Mesothelial cell of epicardium (in vitro differentiated cells): ENCODE data around the gene TCERG1L. TPM values are rescaled to one million over a fixed set of nuclear protein-coding genes. Genes with fewer than 3 reads are reported as not detected.

ENCODE experiments used
- DNase-seq, 2 experiments: peaks; one replicate each; pipeline ENCODE4 v3.0.0; 2021; ENCODE audit warnings: low spot score in 2 of 2; ENCODE audit not compliant: unreplicated experiment in 2 of 2
- H3K27ac Mint-ChIP-seq: 2 replicates; pipeline ENCODE4 v1.8.0; 2021; ENCODE audit warnings: mixed read lengths
- H3K27me3 Mint-ChIP-seq: 2 replicates; pipeline ENCODE4 v1.8.0; 2021; ENCODE audit warnings: low read depth, mixed read lengths
- H3K36me3 Mint-ChIP-seq: 2 replicates; pipeline ENCODE4 v1.8.0; 2021; ENCODE audit warnings: mixed read lengths
- H3K4me1 Mint-ChIP-seq: 2 replicates; pipeline ENCODE4 v1.8.0; 2021; ENCODE audit warnings: mixed read lengths
- H3K4me3 Mint-ChIP-seq: 2 replicates; pipeline ENCODE4 v1.8.0; 2021; ENCODE audit warnings: mild to moderate bottlenecking, moderate library complexity, mixed read lengths
- H3K9me3 Mint-ChIP-seq: 2 replicates; pipeline ENCODE4 v1.8.0; 2021; ENCODE audit warnings: mixed read lengths
- total RNA-seq: library from RNA; stranded (reverse); gene quantifications from 3 replicates; pipeline ENCODE4 v1.2.1, GENCODE V29; 2021
- TF ChIP-seq, protein P1 (sequence below): fragments of 200-600 bp; sonication (generic); IDR thresholded peaks from one replicate; pipeline ENCODE4 v1.5.0; 2021; ENCODE audit warnings: antibody characterized with exemption; ENCODE audit not compliant: unreplicated experiment

TCERG1L gene
- total RNA-seq, 1 donor from 2014 or later, result 0.63 TPM

DNA sequence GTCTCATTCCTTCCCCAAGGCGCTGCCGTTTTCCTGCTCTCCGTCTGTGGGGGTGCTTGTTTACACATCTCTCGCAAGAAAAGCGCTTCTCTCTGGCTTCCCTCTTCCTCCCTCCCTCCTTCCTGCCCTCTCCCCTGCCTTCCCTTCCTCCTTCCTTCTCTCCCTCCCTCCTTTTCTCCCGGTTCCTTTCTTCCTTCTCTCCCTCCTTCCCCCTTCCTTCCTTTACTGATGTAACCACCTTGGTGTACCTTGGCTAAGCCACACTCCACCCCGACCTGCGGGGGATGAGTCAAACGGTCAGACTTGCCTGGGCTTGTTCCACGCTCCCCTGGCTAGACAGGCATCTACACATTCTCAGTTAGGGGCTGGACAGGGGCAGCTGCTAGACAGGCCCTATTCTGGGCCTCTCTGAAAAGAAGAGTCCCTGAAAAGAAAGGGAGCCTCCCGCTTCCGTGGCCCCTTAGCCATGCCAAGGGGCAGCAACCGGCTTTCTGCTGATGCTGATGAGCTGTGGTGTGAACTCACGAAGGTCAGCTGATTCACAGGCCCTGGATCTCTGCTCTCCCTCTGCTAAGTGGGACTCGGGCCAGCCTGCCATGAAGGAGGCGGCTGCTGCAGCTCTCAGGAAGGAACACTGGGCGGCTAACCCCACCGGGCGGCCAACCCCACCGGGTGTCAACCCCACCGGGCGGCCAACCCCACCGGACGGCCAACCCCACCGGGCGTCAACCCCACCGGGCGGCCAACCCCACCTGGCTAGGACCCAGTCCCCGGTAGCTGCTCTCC lies 216.8 kb downstream of the TCERG1L start:
- Mint-ChIP-seq H3K36me3 (no peaks in the 10 kb centered on the region), H3K4me1 (peaks cover 46% of the 10 kb centered on the region), H3K9me3 (no peaks in the 10 kb centered on the region), H3K27ac (peak overlapping the region; percentile 93), H3K4me3 (no peak overlapping the region), H3K27me3 (no peaks in the 10 kb centered on the region)
- TF ChIP-seq, protein P1, sequence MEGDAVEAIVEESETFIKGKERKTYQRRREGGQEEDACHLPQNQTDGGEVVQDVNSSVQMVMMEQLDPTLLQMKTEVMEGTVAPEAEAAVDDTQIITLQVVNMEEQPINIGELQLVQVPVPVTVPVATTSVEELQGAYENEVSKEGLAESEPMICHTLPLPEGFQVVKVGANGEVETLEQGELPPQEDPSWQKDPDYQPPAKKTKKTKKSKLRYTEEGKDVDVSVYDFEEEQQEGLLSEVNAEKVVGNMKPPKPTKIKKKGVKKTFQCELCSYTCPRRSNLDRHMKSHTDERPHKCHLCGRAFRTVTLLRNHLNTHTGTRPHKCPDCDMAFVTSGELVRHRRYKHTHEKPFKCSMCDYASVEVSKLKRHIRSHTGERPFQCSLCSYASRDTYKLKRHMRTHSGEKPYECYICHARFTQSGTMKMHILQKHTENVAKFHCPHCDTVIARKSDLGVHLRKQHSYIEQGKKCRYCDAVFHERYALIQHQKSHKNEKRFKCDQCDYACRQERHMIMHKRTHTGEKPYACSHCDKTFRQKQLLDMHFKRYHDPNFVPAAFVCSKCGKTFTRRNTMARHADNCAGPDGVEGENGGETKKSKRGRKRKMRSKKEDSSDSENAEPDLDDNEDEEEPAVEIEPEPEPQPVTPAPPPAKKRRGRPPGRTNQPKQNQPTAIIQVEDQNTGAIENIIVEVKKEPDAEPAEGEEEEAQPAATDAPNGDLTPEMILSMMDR, result no peak
- peak in 1 of 2 experiments; percentile 52 for DNase-seq

DNA sequence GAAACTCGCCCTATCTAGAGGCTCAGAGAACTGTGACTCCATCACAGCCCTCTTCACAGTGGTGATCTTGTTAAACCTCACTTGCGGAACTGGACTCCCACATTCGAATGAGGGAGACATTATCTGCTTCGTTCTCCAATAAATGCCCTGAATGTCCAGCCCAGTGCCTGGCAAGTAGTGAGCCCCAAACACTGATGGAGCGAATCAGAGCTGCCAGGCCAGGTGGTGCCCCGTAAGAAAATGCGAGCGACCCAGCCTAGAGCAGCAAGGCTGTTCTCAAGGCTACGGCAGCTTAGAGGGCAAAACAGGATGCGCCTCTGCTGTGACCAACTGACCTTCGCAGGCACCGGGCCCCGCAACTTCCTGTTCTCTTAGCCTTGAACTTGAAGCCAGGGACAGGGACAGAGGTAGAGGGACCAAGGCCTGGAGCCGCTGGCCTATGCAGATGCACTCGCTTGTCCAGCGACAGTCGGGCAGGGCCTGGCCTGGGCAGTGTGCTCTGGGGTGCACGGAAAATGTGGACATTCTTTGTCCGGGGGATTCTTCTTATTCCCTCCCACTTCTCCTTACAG lies 217.6 kb downstream of the TCERG1L start:
- TF ChIP-seq, protein P1, result no peak
- DNase-seq, result no peak
- Mint-ChIP-seq H3K27ac (peak overlapping the region; percentile 93), H3K4me3 (no peak overlapping the region), H3K36me3 (no peaks in the 10 kb centered on the region), H3K4me1 (peaks cover 39% of the 10 kb centered on the region), H3K27me3 (no peaks in the 10 kb centered on the region), H3K9me3 (no peaks in the 10 kb centered on the region)

DNA sequence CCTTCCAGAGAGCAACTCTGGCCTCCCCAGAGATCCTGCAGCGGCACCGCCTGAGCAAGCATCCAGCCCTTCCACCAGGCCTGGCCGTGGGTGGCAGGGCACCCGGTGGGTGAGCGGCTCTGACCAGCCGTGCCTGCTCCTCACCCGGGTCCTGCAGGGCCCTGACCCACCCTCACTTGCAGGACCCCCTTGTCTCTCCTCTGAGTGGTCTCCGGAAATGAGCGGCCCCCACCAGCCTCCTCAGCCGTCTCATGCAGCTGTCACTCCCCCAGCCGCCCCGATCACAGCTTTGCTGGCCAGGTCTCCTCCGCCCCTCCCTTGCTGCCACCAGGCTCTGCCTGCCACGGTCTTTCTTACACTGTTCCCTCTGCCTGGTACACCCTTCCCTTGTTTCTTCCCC lies 218.2 kb downstream of the TCERG1L start:
- no peak overlapping the region for H3K4me3 Mint-ChIP-seq
- peak overlapping the region; percentile 37 for H3K27ac Mint-ChIP-seq
- peaks cover 34% of the 10 kb centered on the region for H3K4me1 Mint-ChIP-seq
- no peaks in the 10 kb centered on the region for H3K27me3 Mint-ChIP-seq
- H3K9me3 Mint-ChIP-seq, result no peaks in the 10 kb centered on the region
- TF ChIP-seq, protein P1, result no peak
- DNase-seq, result no peak
- H3K36me3 Mint-ChIP-seq, result no peaks in the 10 kb centered on the region

DNA sequence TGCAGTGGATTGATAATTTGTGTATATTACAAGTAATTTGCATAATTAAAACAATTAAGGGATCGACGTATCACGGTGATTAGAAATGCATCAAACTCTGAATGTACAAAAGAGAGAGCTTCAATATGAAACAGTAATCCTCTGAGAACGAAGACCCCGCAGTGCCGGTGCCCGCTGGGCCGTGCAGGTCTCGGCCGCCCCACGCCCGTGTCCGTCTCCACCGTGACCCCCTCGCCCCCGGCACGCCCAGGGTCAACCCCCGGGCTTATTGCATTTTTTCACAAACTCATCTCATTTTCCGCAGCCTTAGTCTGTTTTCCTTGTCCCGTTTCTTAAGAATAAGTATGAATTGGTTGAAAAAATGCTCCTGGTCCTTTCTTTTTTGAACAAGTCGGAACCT lies 218.6 kb downstream of the TCERG1L start:
- H3K27ac Mint-ChIP-seq, result no peak overlapping the region
- H3K4me3 Mint-ChIP-seq, result no peak overlapping the region
- H3K4me1 Mint-ChIP-seq, result peaks cover 29% of the 10 kb centered on the region
- TF ChIP-seq, protein P1, result no peak
- H3K36me3 Mint-ChIP-seq, result no peaks in the 10 kb centered on the region
- H3K9me3 Mint-ChIP-seq, result no peaks in the 10 kb centered on the region
- no peaks in the 10 kb centered on the region for H3K27me3 Mint-ChIP-seq
- no peak for DNase-seq

DNA sequence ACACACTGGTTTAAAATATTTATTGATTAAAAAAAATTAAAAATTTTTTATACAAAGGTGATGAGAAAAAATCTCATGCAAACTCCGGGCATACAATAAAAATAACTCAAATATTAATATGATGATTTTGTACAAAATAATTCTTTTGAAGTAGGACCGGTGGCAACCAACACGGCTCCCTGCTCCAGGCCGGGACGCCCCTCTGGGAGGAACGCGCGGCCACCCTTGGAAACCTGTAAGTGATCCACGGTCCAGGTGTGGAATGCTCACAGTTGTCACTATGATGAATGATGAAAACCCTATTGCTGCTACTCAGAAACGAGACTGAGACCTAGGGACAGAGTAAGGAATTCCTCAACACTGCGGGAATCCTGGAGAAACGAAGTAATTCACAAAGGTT lies 219.1 kb downstream of the TCERG1L start:
- H3K4me3 Mint-ChIP-seq, result no peak overlapping the region
- no peak for DNase-seq
- no peaks in the 10 kb centered on the region for H3K9me3 Mint-ChIP-seq
- no peaks in the 10 kb centered on the region for H3K27me3 Mint-ChIP-seq
- peaks cover 26% of the 10 kb centered on the region for H3K4me1 Mint-ChIP-seq
- TF ChIP-seq, protein P1, result no peak
- no peak overlapping the region for H3K27ac Mint-ChIP-seq
- H3K36me3 Mint-ChIP-seq, result no peaks in the 10 kb centered on the region
